Progenitor cell of endocrine pancreas (in vitro differentiated cells): ENCODE measurements around the gene SAP25. TPM values are rescaled to one million over a fixed set of nuclear protein-coding genes. Genes with fewer than 3 reads are reported as not detected.
"Not testable (repeated sequence)": the region's sequence is repeated elsewhere in the genome, so short reads cannot be mapped to it uniquely, and the experiment has no call there.

Source experiments
- DNase-seq: peaks from one replicate; pipeline ENCODE4 v3.0.0; 2021; ENCODE audit warnings: low spot score; ENCODE audit not compliant: unreplicated experiment
- H3K27ac Mint-ChIP-seq: 2 replicates; pipeline ENCODE4 v1.8.0; 2021; ENCODE audit warnings: mild to moderate bottlenecking, moderate library complexity, mixed read lengths
- H3K27me3 Mint-ChIP-seq: 2 replicates; pipeline ENCODE4 v1.8.0; 2021; ENCODE audit warnings: mixed read lengths
- H3K36me3 Mint-ChIP-seq: 2 replicates; pipeline ENCODE4 v1.8.0; 2022; ENCODE audit warnings: mixed read lengths; ENCODE audit not compliant: insufficient read depth
- H3K4me1 Mint-ChIP-seq: 2 replicates; pipeline ENCODE4 v1.8.0; 2021; ENCODE audit warnings: low read depth, mixed read lengths
- H3K4me3 Mint-ChIP-seq: 2 replicates; pipeline ENCODE4 v1.8.0; 2021; ENCODE audit warnings: low read depth, mild to moderate bottlenecking, moderate library complexity, mixed read lengths
- H3K9me3 Mint-ChIP-seq: 2 replicates; pipeline ENCODE4 v1.8.0; 2021; ENCODE audit warnings: low read depth, mixed read lengths
- total RNA-seq: library from RNA; stranded (reverse); gene quantifications from 2 replicates; pipeline ENCODE4 v1.2.1, GENCODE V29; 2021
- TF ChIP-seq, protein P1 (sequence below): fragments of 200-600 bp; sonication (generic); IDR thresholded peaks from one replicate; pipeline ENCODE4 v1.5.0; 2021; ENCODE audit warnings: antibody characterized with exemption, mild to moderate bottlenecking; ENCODE audit not compliant: unreplicated experiment

SAP25 gene
- total RNA-seq, 1 donor from 2014 or later, result 7.7 TPM

DNA sequence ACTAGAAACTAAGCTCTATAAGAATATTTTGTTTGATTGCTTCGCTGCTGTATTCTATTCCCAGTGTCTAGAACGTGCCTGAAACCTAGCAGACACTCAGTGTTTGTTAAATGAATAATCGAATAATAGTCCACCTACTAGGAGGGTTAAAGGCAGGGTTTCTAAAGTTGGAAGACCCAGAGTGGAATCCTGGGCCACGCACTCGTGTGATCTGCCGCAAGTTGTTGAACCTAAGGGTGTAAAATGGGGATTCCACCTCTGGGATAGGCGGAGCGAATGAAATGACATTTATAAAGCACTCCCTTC is 35.4 kb downstream of the SAP25 start:
- TF ChIP-seq, protein P1, sequence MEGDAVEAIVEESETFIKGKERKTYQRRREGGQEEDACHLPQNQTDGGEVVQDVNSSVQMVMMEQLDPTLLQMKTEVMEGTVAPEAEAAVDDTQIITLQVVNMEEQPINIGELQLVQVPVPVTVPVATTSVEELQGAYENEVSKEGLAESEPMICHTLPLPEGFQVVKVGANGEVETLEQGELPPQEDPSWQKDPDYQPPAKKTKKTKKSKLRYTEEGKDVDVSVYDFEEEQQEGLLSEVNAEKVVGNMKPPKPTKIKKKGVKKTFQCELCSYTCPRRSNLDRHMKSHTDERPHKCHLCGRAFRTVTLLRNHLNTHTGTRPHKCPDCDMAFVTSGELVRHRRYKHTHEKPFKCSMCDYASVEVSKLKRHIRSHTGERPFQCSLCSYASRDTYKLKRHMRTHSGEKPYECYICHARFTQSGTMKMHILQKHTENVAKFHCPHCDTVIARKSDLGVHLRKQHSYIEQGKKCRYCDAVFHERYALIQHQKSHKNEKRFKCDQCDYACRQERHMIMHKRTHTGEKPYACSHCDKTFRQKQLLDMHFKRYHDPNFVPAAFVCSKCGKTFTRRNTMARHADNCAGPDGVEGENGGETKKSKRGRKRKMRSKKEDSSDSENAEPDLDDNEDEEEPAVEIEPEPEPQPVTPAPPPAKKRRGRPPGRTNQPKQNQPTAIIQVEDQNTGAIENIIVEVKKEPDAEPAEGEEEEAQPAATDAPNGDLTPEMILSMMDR, result no peak
- DNase-seq, result no peak
- no peaks in the 10 kb centered on the region for H3K27me3 Mint-ChIP-seq
- H3K9me3 Mint-ChIP-seq, result no peaks in the 10 kb centered on the region
- H3K27ac Mint-ChIP-seq, result peak overlapping the region; percentile 80
- peaks cover 21% of the 10 kb centered on the region for H3K4me1 Mint-ChIP-seq
- H3K36me3 Mint-ChIP-seq, result no peaks in the 10 kb centered on the region
- H3K4me3 Mint-ChIP-seq, result peak overlapping the region; percentile 94

DNA sequence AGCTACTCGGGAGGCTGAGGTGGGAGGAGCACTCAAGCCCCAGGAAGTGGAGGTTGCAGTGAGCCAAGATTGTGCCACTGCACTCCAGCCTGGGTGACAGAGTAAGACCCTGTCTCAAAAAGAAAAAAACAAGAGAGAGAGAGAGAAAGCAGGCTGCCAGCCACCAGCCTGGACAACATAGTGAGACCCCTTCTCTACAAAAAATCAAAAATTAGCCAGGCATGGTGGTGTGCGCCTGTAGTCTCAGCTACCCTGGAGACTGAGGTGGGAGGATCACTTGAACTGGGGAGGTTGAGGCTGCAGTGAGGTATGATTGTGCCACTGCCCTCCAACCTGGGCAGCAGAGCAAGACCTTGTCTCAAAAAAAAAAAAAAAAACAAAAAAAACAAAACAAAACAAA is 37.0 kb downstream of the SAP25 start:
- not testable (repeated sequence) for DNase-seq, H3K27me3 Mint-ChIP-seq, H3K36me3 Mint-ChIP-seq, H3K9me3 Mint-ChIP-seq, H3K4me3 Mint-ChIP-seq, H3K27ac Mint-ChIP-seq
- peaks cover 16% of the 10 kb centered on the region for H3K4me1 Mint-ChIP-seq

DNA sequence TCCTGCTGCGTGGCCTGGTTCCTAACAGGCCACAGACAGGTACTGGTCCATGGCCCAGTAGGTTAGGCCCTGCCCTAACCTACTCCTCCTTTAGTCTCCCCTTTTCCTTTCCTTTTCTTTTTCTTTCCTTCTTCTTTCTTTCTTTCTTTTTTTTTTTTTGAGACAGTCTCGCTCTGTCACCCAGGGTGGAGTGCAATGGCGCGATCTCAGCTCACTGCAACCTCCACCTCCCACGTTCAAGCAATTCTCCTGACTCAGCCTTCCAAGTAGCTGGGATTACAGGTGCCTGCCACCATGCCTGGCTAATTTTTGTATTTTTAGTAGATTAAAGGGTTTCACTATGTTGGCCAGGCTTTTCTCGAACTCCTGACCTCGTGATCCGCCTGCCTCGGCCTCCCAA is 37.7 kb downstream of the SAP25 start:
- DNase-seq, H3K36me3 Mint-ChIP-seq, H3K27me3 Mint-ChIP-seq, H3K9me3 Mint-ChIP-seq, H3K4me3 Mint-ChIP-seq, H3K27ac Mint-ChIP-seq: not testable (repeated sequence)
- H3K4me1 Mint-ChIP-seq, result peaks cover 16% of the 10 kb centered on the region

DNA sequence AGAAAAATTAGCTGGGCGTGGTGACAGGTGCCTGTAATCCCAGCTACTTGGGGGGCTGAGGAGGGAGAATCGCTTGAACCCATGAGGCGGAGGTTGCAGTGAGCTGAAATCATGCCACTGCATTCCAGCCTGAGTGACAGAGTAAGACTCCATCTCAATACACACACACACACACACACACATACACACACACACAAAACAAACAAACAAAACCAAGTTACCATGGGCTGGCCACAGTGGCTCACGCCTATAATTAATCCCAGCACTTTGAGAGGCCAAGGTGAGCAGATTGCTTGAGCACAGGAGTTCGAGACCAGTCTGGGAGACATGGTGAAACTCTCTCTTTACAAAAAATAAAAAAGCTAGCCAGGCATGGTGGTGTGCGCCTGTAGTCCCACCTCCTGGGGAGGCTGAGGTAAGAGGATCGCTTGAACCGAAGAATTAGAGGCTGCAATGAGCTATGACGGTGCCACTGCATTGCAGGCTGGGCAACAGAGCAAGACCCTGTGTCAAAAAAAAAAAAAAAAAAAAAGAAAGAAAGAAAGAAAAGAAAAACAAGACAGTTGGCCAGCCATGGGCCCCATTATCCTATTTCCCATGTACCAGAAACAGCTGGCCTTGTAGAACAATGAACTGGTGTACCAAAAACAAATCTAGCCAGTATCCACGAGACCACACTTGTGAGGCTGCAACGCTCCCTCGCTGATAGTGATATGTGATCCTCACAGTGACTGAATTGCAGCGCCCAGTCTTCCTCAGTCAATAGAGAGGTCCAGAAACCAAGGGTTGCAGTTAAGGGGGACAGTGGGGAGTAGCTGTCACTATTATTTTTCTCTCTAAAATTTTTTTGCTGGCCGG is 41.3 kb downstream of the SAP25 start:
- no peak overlapping the region for H3K4me3 Mint-ChIP-seq
- H3K36me3 Mint-ChIP-seq, result no peaks in the 10 kb centered on the region
- DNase-seq, result no peak
- H3K9me3 Mint-ChIP-seq, result no peaks in the 10 kb centered on the region
- H3K27ac Mint-ChIP-seq, result no peak overlapping the region
- H3K27me3 Mint-ChIP-seq, result no peaks in the 10 kb centered on the region
- H3K4me1 Mint-ChIP-seq, result no peaks in the 10 kb centered on the region
- TF ChIP-seq, protein P1, result no peak

DNA sequence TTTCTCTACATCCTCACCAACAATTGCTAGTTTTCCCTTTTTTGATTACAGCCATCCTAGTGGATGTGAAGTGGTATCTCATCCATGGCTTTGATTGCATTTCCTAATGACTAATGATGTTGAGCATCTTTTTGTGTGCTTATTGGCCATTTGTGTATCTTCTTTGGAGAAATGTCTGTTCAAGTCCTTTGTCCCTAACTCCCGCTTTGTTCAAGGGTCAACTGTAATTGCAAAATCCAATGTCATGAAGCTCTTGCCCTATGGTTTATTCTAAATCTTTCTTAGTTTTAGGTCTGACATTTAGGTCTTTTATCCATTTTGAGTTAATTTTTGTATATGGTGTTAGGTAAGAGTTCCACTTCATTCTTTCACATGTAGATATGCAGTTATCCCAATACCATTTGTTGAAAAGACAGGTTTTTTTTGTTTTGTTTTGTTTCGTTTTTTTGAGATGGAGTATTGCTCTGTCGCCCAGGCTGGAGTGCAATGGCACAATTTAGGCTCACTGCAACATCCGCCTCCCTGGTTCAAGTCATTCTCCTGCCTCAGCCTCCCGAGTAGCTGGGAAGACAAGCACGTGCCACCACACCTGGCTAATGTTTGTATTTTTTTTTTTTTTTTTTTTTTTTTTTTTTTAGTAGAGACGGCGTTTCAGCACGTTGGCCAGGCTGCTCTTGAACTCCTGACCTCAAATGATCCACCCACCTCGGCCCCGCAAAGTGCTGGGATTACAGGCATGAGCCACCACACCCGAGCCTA is 45.4 kb downstream of the SAP25 start:
- not testable (repeated sequence) for H3K36me3 Mint-ChIP-seq, H3K27ac Mint-ChIP-seq, H3K4me1 Mint-ChIP-seq, H3K9me3 Mint-ChIP-seq, DNase-seq, H3K4me3 Mint-ChIP-seq, H3K27me3 Mint-ChIP-seq

DNA sequence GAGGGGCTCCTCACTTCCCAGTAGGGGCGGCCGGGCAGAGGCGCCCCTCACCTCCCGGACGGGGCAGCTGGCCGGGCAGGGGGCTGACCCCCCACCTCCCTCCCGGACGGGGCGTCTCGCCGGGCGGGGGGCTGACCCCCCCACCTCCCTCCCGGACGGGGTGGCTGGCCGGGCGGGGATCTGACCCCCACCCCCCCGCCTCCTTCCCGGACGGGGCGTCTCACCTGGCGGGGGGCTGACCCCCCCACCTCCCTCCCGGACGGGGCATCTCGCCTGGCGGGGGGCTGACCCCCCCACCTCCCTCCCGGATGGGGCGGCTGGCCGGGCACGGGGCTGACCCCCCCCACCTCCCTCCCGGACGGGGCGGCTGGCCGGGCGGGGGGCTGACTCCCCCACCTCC is 50.5 kb downstream of the SAP25 start:
- not testable (repeated sequence) for DNase-seq, H3K27ac Mint-ChIP-seq, H3K27me3 Mint-ChIP-seq, H3K9me3 Mint-ChIP-seq, H3K4me3 Mint-ChIP-seq, H3K36me3 Mint-ChIP-seq, H3K4me1 Mint-ChIP-seq

Other genes starting within 250 kb of the SAP25 start
- gene PILRB, start 215.8 kb downstream of the SAP25 start, total RNA-seq, result 64.6 and 67.9 TPM in 2 replicates
- 3.9 and 5.3 TPM in 2 replicates for gene PILRA, start 200.4 kb downstream of the SAP25 start, total RNA-seq
- gene ZCWPW1, start 145.2 kb downstream of the SAP25 start, total RNA-seq, result 2.5 and 3.8 TPM in 2 replicates
- 34.6 and 35.4 TPM in 2 replicates for gene MEPCE, start 144.1 kb downstream of the SAP25 start, total RNA-seq
- gene PPP1R35, start 137.4 kb downstream of the SAP25 start, total RNA-seq, result 23.7 and 29.8 TPM in 2 replicates
- gene SPACDR, start 109.6 kb downstream of the SAP25 start, total RNA-seq, result 0.67 and 1.7 TPM in 2 replicates
- gene TSC22D4, start 94.7 kb downstream of the SAP25 start, total RNA-seq, result 27.9 and 32.2 TPM in 2 replicates
- 4.6 and 4.9 TPM in 2 replicates for gene NYAP1, start 90.0 kb downstream of the SAP25 start, total RNA-seq
- gene AGFG2, start 34.7 kb downstream of the SAP25 start, total RNA-seq, result 9.8 and 10.3 TPM in 2 replicates
- 76.6 and 82.7 TPM in 2 replicates for gene LRCH4, start 12.2 kb upstream of the SAP25 start, total RNA-seq
- gene FBXO24, start 12.4 kb upstream of the SAP25 start, total RNA-seq, result 0.41 and 1.2 TPM in 2 replicates
- 16.1 and 20.3 TPM in 2 replicates for gene PCOLCE, start 28.5 kb upstream of the SAP25 start, total RNA-seq
- gene MOSPD3, start 38.6 kb upstream of the SAP25 start, total RNA-seq, result 27.1 and 27.9 TPM in 2 replicates
- gene TFR2, start 67.7 kb upstream of the SAP25 start, total RNA-seq, result 0.62 and 0.93 TPM in 2 replicates
- 4.1 and 4.2 TPM in 2 replicates for gene ACTL6B, start 82.5 kb upstream of the SAP25 start, total RNA-seq
- gene GNB2, start 99.8 kb upstream of the SAP25 start, total RNA-seq, result 160 and 167 TPM in 2 replicates
- gene GIGYF1, start 120.3 kb upstream of the SAP25 start, total RNA-seq, result 89.3 and 95.1 TPM in 2 replicates
- gene POP7, start 132.2 kb upstream of the SAP25 start, total RNA-seq, result 30.2 and 33.7 TPM in 2 replicates
- gene EPO, start 146.6 kb upstream of the SAP25 start, total RNA-seq, result 0.22 and 0.29 TPM in 2 replicates
- not detected in 2 replicates for gene ZAN, start 159.7 kb upstream of the SAP25 start, total RNA-seq